Measurements from ENCODE around the gene BANF2.

BANF2 gene

GRCh38 chr20:17659801-17660200 lies 40.0 kb upstream of the BANF2 start:
- TF ChIP-seq, protein P1, sequence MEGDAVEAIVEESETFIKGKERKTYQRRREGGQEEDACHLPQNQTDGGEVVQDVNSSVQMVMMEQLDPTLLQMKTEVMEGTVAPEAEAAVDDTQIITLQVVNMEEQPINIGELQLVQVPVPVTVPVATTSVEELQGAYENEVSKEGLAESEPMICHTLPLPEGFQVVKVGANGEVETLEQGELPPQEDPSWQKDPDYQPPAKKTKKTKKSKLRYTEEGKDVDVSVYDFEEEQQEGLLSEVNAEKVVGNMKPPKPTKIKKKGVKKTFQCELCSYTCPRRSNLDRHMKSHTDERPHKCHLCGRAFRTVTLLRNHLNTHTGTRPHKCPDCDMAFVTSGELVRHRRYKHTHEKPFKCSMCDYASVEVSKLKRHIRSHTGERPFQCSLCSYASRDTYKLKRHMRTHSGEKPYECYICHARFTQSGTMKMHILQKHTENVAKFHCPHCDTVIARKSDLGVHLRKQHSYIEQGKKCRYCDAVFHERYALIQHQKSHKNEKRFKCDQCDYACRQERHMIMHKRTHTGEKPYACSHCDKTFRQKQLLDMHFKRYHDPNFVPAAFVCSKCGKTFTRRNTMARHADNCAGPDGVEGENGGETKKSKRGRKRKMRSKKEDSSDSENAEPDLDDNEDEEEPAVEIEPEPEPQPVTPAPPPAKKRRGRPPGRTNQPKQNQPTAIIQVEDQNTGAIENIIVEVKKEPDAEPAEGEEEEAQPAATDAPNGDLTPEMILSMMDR (IDR thresholded peaks at IDR 0.05; ENCODE audit: control insufficient read depth, extremely low read depth, insufficient read depth): 0 out of 2 replicates have a peak, but pooled peaks have one; percentile 8
- H3K4me3 ChIP-seq (ENCODE audit: low read depth, low read length): no peak overlapping the region
- no peak for DNase-seq (ENCODE audit: low read depth)

- no peak for DNase-seq (ENCODE audit: low read depth)
- TF ChIP-seq, protein P1 (IDR thresholded peaks at IDR 0.05; ENCODE audit: control insufficient read depth, extremely low read depth, insufficient read depth): no peak
- H3K4me3 ChIP-seq (ENCODE audit: low read depth, low read length): no peak overlapping the region
Observed at GRCh38 chr20:17660667-17661066, 39.1 kb upstream of the BANF2 start.

DNA sequence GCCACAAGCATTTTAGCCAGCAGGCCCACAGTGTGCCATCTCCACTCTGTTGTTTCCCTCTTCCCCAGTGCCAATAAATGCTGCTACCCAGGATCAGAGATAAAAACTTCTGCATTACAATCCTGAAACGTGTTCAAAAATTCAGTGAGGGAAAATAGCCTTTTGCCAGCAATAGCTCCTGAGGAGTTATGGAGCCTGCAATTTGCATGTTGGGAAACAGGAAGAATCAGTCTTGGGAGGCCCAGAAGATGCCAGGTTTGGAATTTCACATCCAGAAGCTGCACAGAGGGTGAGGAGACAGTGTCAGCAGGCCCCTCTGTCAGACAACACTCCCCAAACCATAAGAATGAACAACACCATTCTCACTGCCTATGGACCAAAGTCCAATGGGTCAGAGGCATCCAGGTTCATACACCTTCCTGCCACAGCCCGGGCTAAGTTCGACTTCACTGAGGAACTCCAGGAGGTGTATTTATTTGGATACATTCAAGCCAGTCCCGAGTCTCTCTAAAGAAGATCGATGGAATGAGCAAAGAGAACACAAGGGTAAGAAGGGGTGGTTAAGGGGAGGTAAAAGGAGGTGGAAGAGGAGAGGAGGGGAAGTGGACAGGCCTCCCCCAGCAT lies 38.5 kb upstream of the BANF2 start:
- no peak overlapping the region for H3K4me3 ChIP-seq (ENCODE audit: low read depth, low read length)
- TF ChIP-seq, protein P1 (IDR thresholded peaks at IDR 0.05; ENCODE audit: control insufficient read depth, extremely low read depth, insufficient read depth): no peak
- no peak for DNase-seq (ENCODE audit: low read depth)

- no peak overlapping the region for H3K4me3 ChIP-seq (ENCODE audit: low read depth, low read length)
- TF ChIP-seq, protein P1 (IDR thresholded peaks at IDR 0.05; ENCODE audit: control insufficient read depth, extremely low read depth, insufficient read depth): no peak
- no peak for DNase-seq (ENCODE audit: low read depth)
Observed at GRCh38 chr20:17662333-17663039, 37.3 kb upstream of the BANF2 start.

- TF ChIP-seq, protein P1 (IDR thresholded peaks at IDR 0.05; ENCODE audit: control insufficient read depth, extremely low read depth, insufficient read depth): no peak
Observed at GRCh38 chr20:17663040-17663399, 36.7 kb upstream of the BANF2 start.

GRCh38 chr20:17663486-17663885 lies 36.3 kb upstream of the BANF2 start:
- TF ChIP-seq, protein P1 (IDR thresholded peaks at IDR 0.05; ENCODE audit: control insufficient read depth, extremely low read depth, insufficient read depth): no peak
- H3K4me3 ChIP-seq (ENCODE audit: low read depth, low read length): no peak overlapping the region
- no peak for DNase-seq (ENCODE audit: low read depth)

More at GRCh38 chr20:17663040-17663399, 36.7 kb upstream of the BANF2 start:
- no peak for DNase-seq (ENCODE audit: low read depth)
- no peak overlapping the region for H3K4me3 ChIP-seq (ENCODE audit: low read depth, low read length)

Measured in LNCaP clone FGC (cell line).